Fibroblast of lung (primary cell): ENCODE data around the gene USP21.

Experiments
- EZH2 ChIP-seq: IDR thresholded peaks from 2 replicates; pipeline ENCODE4 v1.5.1; 2012; ENCODE audit warnings: low read length, control low read depth, mild to moderate bottlenecking; ENCODE audit errors: missing control alignments
- TF ChIP-seq, protein P1 (sequence below), 2 donors: IDR thresholded peaks in 1 of 2; conservative IDR thresholded peaks in 1 of 2; 1 replicate in 1 of 2; 2 replicates in 1 of 2; pipeline ENCODE4 v1.5.1; 2011 to 2012; ENCODE audit warnings: low read length in 2 of 2, control low read depth in 1 of 2, inconsistent platforms in 1 of 2, low read depth in 1 of 2, mild to moderate bottlenecking in 1 of 2

GRCh38 chr1:161200992-161201835, 41.9 kb downstream of the USP21 start:
- TF ChIP-seq EZH2, result no peak
- TF ChIP-seq, protein P1, sequence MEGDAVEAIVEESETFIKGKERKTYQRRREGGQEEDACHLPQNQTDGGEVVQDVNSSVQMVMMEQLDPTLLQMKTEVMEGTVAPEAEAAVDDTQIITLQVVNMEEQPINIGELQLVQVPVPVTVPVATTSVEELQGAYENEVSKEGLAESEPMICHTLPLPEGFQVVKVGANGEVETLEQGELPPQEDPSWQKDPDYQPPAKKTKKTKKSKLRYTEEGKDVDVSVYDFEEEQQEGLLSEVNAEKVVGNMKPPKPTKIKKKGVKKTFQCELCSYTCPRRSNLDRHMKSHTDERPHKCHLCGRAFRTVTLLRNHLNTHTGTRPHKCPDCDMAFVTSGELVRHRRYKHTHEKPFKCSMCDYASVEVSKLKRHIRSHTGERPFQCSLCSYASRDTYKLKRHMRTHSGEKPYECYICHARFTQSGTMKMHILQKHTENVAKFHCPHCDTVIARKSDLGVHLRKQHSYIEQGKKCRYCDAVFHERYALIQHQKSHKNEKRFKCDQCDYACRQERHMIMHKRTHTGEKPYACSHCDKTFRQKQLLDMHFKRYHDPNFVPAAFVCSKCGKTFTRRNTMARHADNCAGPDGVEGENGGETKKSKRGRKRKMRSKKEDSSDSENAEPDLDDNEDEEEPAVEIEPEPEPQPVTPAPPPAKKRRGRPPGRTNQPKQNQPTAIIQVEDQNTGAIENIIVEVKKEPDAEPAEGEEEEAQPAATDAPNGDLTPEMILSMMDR (conservative IDR thresholded peaks at IDR 0.05 in 1 of 2, IDR thresholded peaks at IDR 0.05 in 1 of 2; ENCODE audit: low read depth in 1 of 2, low read length in 2 of 2), result no peak
